SK-N-DZ (cell line): ENCODE data around the gene CDKAL1.
"Not testable (repeated sequence)": the region's sequence is repeated elsewhere in the genome, so short reads cannot be mapped to it uniquely, and the experiment has no call there.

Experiments used
- DNase-seq: peaks from one replicate; pipeline ENCODE4 v3.0.0-alpha.2; 2015; ENCODE audit warnings: low spot score

The CDKAL1 gene

DNA sequence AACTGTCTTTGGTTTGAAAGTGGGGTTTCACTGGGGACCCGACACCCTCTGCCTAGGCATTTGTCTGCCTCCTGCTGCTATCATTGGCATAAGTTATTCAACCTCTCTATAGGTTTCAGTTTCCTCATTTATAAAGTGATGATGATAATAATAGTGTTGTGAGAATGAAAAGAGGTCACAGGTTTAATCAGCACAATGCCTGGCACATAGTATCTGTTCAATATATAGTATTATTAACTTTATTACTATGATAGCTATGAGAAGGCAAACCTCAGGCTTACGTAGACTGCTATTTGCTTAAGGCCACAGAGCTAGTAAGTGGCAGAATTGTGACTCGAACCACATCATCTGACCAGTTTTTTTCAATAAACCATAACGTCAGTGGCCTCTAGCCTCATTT lies 256.8 kb downstream of the CDKAL1 start:
- DNase-seq = no peak

GRCh38 chr6:20791944-20792343 lies 257.7 kb downstream of the CDKAL1 start:
- peak; percentile 18 for DNase-seq

- DNase-seq = no peak
Measured at GRCh38 chr6:20793174-20793573, 258.9 kb downstream of the CDKAL1 start.

DNA sequence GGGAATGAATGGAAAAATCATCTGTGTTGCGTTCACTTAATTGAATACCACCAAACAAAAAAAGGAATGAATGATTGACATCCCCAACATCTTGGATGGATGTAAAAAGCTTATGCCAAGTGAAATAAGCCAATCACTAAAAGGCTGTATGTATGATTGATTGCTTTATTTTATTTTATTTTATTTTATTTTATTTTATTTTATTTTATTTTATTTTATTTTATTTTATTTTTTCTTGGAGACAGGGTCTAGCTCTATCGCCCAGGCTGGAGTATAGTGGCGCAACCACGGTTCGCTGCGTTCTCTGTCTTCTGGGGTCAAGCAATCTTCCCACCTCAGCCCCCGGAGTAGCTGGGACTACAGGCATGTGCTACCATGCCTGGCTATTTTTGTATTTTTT lies 263.3 kb downstream of the CDKAL1 start:
- DNase-seq = no peak

- no peak for DNase-seq
Measured at GRCh38 chr6:20800229-20800628, 266.0 kb downstream of the CDKAL1 start.

GRCh38 chr6:20800653-20801052 lies 266.4 kb downstream of the CDKAL1 start:
- DNase-seq = no peak

DNA sequence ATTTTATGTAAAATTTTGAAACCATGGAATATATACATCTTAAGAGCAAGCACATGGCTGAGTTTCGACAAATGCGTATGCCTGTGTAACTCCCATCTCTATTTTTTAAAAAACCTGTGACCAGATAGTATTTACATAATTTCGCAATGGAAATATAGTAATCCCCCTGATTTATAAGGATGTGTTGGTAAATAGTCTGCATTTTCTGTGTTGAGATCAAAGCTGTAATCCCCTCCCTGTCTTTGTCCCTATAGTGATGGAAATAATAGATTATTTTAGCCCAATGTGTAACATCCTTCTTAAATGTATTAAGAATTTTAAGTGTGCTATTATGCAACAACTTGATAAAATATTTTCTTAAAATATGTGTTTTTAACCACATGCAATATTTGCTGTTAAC lies 267.3 kb downstream of the CDKAL1 start:
- DNase-seq = no peak

GRCh38 chr6:20802596-20802995 lies 268.3 kb downstream of the CDKAL1 start:
- DNase-seq = no peak

- DNase-seq = no peak
Measured at GRCh38 chr6:20805021-20805420, 270.8 kb downstream of the CDKAL1 start.

GRCh38 chr6:20806669-20807068 lies 272.4 kb downstream of the CDKAL1 start:
- no peak for DNase-seq

DNA sequence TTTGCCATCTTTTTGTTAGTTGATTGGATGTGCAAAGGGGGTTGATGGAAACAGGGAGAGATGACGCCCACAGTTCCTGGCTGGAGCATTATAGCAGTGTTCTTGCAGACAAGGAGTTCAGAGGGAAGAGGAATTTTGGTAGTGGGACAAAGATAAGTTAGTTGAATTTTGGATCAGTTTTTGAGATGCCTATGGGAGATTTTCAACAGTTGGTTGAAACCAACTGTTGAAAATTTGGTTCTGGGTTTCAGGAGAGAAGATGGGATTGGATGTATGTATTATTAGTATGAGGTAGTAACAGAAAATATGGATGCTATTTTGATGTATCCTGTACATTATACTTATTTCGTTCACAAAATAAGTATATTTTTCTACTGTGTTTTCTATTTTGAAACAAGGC lies 274.2 kb downstream of the CDKAL1 start:
- no peak for DNase-seq

- DNase-seq = no peak
Measured at GRCh38 chr6:20808924-20809323, 274.7 kb downstream of the CDKAL1 start.

GRCh38 chr6:20810727-20811108 lies 276.5 kb downstream of the CDKAL1 start:
- DNase-seq = no peak

GRCh38 chr6:20811109-20811761 lies 277.0 kb downstream of the CDKAL1 start:
- DNase-seq = peak; percentile 92

GRCh38 chr6:20812776-20813175 lies 278.5 kb downstream of the CDKAL1 start:
- no peak for DNase-seq

DNA sequence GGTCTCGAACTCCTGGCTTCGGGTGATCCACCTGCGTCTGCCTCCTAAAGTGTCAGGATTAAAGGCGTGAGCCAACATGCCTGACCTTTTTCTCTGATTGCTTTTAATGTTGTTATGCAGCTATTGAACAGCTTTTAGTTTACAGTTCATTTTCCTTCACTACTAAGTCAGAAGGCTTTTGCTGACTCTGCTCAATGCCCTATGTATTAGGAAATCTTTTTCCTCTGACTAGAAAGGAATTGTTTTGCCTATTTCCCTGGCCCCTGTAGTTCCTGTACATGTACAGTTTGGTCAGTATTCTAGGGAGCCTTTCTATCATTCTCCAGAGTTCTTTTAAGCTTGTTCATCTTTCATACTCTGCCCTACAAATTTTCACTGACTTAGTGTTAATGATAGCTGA lies 280.2 kb downstream of the CDKAL1 start:
- no peak for DNase-seq

- DNase-seq = no peak
Measured at GRCh38 chr6:20816126-20816525, 281.9 kb downstream of the CDKAL1 start.

DNA sequence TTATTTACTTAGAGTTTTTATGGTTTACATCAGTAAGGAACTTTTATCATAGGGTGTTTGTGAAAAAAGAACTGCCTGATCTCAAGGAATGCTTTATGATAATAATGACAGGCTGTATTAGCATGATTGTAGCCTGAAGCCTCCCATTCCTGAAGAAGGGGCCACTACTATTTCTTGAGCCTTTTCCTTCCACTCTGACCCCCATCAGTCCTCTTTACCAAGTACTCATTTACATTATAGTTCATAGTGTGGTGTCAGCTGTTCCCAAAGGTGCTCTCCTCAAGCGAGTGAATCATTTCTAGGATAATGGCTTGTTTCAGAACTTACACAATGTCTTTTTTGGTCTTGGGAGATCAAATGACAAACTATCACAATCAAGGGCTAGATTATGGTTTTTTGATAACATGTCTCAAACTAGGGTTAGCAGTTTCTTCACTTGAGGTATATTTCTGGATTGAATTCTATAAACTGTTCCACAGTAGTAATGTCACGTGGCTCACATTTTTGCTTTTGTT lies 283.6 kb downstream of the CDKAL1 start:
- no peak for DNase-seq

DNA sequence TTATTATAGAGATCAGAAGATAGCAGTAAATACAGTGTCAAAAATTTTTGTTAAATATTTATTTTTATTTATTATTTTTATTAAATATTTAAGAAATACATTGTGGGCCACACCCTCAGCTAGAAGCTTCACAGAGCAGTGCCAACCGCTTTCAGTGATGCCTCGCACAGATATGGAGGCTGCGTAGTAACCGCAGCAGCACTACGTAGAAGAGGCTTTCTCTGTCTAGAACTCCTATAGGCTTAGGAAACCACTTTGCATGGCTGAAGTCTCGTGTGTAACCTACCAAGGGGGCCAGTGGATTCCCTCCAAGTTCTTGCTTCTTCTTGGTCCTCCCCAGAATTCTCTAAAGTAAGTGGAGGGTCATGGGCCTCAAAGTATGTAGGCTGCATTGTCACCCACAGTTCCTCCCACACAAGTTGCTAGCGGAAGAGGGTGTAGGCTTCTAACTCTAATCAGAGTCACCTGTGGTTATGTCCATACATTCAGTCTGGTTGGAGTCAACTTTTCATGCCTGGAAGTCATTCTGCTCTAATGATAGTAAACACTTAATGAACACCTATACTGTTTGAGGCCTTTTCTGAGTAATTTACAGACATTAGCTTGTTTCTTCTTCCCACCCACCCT lies 285.6 kb downstream of the CDKAL1 start:
- no peak for DNase-seq

GRCh38 chr6:20826378-20826777 lies 292.1 kb downstream of the CDKAL1 start:
- no peak for DNase-seq

DNA sequence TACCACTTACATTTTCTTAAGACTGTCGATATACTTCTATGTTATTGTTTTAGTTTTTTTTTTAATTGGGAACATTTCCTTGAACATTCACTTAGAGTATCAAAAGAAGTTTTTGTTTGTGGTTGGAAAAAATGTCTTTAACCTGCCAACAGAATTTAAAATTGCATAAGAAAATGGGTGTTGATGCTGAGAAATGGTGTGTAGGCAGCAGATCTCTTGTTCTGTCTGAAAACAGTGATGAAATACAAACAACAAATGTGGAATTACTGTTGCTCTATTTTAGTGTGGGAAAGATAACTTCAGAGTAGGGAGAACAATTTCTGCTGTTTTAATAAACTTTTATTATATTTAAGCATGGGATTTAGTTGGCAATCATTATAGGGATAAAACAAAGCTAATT lies 293.5 kb downstream of the CDKAL1 start:
- DNase-seq = no peak

DNA sequence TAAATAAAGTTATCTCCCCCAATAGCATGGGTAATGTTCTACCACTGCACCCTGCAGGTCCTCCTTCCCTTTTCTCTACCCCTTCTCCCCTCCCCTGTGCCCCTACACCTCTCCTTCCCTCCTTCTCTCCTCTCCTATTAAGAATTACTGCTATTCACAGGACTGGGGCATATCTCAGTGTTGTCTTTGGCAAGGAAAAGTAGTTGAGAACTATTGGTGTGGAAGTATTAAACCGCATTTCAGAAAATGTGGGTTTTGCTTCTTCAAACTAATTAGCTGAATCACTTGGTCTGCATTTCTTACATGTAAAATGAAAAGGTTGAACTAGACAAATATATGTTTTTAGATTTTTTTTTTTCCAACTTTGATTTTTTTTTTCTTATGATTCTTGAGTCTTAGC lies 296.3 kb downstream of the CDKAL1 start:
- no peak for DNase-seq

- not testable (repeated sequence) for DNase-seq
Measured at GRCh38 chr6:20831251-20831650, 297.0 kb downstream of the CDKAL1 start.
